GM19099 (cell line): Measurements from ENCODE around the gene CAV3.

Experiments
- POLR2A ChIP-seq: IDR thresholded peaks from 3 replicates; pipeline ENCODE4 v1.6.1; 2011; ENCODE audit warnings: low read depth; ENCODE audit not compliant: insufficient read length; ENCODE audit errors: extremely low read depth

The CAV3 gene

GRCh38 chr3:8730656-8731055 is 2.9 kb upstream of the CAV3 start:
- no peak for TF ChIP-seq POLR2A

GRCh38 chr3:8732413-8732812 is 1.2 kb upstream of the CAV3 start:
- no peak for TF ChIP-seq POLR2A

DNA sequence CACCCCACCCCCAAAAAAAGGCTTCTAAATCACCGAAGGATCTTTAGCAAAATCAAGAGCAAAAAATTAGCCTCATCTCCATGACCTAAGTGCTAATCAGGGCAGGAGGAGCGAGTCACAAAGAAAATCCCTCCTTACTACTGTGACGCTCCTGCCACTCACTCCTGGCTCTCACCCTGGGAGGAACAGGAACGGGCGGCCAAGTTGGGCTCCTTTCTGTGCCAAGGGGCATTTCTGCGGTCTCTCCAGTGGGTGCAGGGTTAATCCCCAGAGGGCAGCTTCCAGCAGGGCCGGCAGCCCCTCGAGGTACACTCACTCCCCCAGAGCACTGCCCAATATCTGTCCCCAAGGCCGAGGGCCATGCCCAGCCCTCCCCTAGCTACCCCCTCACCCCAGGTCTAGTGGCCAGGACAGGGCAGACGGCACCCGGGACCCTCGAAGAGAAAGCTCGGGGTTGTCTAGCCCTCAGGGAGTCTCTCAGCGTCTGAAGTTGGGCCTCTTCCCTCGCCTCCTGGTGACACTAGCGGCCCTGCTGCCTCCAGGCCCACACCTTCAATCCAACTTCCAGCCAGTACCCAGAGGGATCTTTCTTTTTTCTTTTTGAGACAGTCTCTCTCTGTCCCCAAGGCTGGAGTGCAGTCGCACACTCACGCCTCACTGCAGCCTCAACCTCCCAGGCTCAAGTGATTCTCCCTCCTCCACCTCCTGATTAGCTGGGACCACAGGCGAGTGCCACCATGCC is 706 bp downstream of the CAV3 start:
- no peak for TF ChIP-seq POLR2A

- TF ChIP-seq POLR2A, result no peak
Observed at GRCh38 chr3:8734908-8735307, 1.3 kb downstream of the CAV3 start.

DNA sequence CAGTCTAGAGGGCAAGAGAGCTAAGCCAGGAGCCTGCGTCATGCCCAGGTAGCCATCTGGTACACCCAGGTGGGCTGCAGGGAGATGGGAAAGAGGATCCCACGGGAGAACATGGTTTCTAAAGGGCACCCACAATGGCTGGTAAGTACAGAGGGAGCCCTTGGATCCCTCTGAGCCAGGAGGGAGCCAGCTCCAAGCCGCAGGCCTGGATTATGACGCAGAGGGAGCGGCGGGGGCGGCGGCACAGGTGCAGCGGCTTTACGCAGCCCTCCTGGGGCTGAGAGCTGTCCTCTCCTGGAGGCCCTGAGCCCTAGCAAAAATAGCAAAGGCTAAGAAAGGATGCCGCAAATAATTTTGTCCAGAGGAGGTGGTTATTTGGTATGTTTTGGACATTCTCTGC is 2.8 kb downstream of the CAV3 start:
- no peak for TF ChIP-seq POLR2A

DNA sequence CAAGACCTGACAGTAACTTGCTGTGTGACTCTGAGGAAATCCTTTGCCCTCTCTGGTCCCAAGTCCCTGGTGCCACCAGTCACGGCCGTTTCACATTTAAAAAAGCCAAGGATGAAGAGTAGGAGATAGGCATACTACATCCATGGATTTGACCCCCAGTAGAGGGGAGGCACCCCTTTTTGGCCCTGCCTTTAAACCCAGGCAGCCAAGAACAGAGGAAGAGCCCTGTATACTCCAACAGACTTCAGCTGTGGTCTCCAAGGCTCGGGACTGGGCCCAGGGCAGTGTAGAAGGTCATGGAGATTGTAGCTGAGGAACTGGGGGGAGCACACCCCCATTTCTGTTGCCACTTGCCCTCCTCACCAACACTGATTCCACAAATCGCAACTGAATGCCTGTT is 3.7 kb downstream of the CAV3 start:
- no peak for TF ChIP-seq POLR2A

DNA sequence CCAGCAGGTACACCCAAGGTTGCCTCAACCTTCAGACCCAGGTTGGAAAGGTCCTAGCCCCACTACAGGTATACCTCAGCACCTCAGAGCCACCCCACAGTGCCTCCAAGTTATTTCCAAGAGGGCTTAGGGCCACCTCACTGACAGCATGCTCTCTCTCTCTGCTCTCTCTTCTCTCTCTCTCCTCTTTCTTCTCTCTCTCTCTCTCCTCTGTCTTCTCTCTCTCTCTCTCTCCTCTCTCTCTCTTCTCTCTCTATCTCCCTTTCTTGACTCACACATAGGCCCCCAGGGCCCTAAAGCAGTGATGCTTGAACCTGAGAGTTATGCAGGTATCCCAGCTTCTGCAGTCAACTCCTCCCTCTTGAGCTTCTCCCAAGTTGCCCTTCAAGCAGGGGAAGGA is 4.2 kb downstream of the CAV3 start:
- TF ChIP-seq POLR2A, result no peak

DNA sequence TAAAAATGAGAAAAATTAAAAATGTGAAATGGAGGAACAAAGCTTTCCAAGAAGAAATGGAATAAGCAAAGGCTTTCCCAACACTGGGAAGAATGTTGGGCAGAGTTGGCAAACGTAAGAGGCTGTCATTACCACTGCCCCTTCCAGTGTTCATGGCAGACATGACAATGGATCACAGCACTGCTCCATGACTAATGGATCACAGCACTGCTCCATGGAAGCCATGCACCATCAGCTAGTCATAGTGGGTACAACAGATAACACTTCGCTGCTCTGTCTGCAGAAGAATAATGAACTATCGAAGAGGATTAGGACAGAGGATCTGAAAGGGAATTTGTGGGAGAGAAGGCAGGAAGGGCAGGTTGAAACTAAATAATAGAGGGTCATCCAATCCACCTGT is 5.0 kb downstream of the CAV3 start:
- TF ChIP-seq POLR2A, result no peak

DNA sequence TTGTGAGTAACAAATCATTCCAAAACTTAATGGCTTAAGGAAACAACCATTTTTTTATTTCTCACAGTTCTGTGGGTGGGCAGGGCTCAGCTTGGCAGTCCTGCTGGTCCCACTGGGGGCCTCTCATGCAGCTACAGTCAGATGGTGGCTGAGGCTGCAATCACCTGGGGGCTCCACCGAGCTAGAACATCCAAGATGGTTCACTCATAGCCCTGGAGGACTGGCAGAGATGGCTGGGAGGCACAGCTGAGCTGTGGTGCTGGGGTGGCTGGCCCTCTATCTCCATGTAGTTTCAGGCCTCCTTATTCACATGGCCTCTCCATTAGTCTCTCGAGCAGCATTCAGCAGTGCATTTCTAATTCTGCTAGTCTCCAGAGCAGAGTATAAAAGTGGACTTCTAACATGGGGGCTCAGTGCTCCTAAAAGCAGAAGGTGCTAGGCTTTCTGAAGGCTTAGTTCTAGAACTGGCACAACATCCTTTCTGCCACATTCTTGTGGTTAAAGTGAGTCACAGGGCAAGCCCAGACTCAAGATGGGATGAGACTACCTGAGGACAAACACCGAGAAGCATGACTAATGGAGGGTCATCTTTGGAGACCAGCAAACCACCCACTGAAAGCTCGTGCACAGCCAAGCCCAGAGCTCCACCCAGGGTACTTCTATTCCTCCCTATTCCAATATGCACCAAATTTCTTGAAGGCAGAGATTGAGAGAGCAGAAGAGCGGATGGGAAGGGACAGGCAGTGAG is 6.3 kb downstream of the CAV3 start:
- no peak for TF ChIP-seq POLR2A

DNA sequence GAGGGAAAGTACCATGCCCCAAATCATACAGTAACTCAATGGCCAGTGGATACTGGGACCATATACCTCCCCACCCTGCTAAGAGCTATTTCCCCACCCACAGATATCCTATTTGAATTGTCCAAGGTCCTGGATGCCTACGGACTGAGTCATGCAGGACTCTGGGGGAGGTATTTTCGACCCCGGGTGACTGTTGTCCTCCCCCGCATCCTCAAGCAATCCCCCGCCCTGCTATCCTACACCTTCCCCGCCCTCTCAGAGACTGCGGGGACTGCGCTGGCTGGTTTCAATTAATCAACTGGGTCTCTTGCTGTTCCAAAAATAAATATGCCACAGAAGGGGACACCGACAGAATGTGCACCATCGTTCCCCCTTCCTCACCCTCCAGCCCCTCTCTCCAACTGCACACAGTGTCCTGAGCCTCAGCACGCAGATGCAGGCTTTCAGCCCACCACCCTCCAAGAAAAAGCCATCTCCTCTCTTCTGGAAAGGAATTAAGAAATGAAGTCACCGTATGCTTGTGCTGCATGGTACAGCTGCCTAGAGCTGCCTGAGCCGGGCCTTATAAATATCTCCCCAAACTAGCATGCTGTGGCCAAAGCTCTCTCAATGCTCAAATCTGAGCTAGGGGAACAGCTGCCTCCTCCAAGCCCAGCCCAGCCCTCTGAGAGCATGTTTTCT is 8.1 kb downstream of the CAV3 start:
- no peak for TF ChIP-seq POLR2A

- TF ChIP-seq POLR2A, result no peak
Observed at GRCh38 chr3:8743021-8743601, 9.5 kb downstream of the CAV3 start.

- no peak for TF ChIP-seq POLR2A
Observed at GRCh38 chr3:8743911-8744310, 10.3 kb downstream of the CAV3 start.

DNA sequence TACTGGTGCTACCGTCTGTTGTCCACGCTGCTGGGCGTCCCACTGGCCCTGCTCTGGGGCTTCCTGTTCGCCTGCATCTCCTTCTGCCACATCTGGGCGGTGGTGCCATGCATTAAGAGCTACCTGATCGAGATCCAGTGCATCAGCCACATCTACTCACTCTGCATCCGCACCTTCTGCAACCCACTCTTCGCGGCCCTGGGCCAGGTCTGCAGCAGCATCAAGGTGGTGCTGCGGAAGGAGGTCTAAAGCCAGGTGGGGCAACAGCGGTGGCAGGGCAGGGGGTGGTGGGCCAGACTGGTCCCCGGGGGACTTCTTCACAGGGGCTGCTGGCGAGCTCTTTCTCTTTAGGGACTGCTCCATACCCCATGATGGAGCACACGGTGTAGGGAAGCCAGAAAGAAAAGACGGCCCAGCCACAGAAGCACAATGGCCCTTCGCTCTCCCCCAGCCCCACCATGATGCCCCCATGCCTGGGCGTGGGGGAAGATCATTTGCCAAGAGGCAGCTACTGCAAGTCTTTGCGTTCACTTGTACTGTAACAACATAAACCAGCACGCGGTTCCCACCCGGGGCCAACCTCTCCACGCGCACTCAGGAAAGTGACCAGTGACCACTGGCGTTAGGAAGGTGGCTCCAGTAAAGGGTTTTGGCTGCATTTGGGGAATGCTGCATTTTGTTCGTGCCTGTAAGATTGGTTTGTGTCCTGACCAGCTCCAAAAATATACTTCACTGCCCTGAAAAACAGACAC is 12.2 kb downstream of the CAV3 start:
- no peak for TF ChIP-seq POLR2A

DNA sequence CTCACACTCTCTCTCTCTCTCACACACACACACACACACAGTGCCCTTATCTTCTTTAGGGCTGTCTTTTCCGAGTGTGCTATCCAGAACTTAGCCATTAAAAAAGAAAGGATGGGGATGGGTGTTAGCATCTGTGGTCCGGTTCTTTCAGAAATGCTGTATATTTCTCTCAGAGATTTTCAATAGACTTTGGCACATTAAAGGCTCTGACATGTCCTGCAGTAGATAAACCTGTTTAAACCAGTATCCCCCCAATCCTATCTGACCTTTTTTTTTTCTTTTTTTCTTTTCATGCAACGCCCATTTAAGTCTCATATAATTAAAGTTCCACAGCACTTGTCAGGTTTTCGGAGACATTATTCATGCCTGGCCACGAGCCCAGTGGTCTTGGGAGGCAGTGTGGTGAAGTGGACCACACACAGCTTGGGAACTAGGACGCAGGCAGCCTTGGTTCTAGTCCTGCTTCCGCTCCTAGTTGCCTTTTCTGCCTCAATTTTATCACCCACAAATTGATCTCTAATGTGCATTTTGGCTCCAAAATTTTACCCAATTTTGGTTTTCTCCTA is 13.3 kb downstream of the CAV3 start:
- no peak for TF ChIP-seq POLR2A
